DMS53 (cell line): ENCODE results near the gene UBE2J2.
A peak's percentile ranks its signal among the peaks of the same experiment; 100 is the strongest.

Source experiments
- DNase-seq: peaks from one replicate; lab custom pipeline; 2025; lab: John Stamatoyannopoulos, UW

The UBE2J2 gene

GRCh38 chr1:1309251-1310108, 35.8 kb upstream of the UBE2J2 start:
- DNase-seq = peak; percentile 86

DNA sequence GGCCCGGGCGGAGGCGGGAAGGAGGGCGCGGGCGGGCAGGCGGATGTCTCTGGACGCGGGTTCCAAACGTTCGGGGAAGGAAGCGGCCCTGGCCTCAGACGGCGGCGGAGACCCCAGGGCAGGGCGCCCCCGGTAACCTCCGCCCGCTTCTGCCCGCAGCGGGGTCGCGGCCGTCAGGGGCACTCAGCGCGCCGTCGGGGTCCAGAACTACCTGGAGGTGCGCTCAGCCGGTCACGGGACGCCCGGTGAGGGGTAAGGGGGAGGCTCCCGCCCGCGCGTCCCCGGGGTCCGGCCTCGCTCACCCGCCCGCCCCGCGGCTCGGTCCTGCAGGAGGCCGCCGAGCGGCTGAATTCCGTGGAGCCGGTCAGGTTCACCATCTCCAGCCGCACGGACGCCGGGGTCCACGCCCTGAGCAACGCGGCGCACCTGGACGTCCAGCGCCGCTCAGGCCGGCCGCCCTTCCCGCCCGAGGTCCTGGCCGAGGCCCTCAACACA, 35.1 kb upstream of the UBE2J2 start:
- no peak for DNase-seq

DNA sequence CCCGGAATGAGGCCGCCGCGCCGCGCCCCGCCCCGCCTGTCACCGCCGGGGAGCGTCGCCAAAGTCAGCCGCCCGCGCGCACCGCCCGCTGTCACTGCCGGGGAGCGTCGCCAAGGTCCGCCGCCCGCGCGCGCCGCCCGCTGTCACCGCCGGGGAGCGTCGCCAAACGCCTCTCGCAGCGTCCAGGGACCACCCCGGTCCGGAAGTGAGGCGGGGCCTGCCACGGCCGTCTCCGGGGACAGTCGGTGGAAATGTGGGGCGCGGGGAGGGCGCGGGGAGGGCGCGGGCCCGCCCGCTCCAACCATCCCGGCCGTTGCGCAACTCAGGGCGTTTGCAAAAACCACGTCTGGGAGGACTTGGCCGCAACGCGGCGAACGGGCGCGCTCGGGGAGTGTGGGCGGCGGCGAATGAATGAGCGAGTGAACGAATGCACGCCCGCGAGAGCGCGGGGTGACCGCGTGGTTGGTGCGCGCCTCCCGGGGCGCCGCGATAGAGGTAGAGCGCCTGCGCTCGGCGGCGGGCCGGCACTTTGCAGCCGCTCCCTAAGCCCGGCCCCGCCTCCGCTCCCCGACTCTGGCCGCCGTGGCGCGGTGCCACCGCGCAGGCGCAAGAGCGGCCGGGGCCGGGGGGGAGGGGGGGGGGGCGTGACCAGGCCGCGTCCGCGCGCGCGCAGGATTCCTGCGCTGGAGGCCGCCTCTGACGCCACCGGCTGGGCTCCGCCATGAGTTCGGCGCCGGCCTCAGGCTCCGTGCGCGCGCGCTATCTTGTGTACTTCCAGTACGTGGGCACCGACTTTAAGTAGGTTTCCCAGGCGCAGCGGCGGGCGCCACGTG, 34.5 kb upstream of the UBE2J2 start, which contains the start of the genes ACAP3 and PUSL1:
ACAP3 (minus strand) TSS at position 8 of the 833 bp plus-strand sequence. CDS start 115 bp downstream, outside the sequence.
PUSL1 (plus strand) TSS at position 675 of the 833 bp plus-strand sequence; CDS start at position 722, 47 bp downstream.
- peak; percentile 100 for DNase-seq

DNA sequence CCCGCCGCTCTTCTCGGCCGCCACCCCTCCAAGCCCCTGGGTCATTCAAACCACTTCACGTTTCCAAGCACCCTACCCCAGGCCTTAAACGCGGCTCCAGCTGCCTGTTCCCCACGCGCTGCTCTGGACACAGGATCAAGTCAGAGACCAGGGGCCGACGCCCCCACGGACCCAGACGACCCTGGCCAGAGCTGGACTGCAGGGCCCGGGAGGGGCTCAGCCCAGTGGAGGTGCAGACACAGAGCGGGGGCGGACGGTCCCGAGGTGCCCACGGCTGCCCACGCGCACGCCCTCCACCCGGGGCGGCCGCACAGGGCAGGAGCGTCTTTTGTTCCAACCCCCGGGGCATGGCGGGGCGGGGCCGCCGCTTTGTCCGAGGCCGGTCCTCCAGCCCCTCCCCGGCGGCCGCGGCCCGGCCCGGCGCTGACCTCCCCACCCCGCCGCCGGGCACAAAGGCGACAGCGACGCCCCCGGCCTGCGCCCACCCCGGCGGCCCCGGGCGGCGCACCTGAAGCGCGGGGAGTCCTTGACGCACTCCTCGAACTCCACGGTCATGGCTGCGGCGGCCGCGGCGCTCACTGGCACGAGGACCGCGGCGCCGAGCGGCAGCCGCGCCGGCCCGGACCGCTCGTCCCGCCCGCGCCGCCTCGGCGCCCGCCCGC, 33.7 kb upstream of the UBE2J2 start:
- peak; percentile 82 for DNase-seq

DNA sequence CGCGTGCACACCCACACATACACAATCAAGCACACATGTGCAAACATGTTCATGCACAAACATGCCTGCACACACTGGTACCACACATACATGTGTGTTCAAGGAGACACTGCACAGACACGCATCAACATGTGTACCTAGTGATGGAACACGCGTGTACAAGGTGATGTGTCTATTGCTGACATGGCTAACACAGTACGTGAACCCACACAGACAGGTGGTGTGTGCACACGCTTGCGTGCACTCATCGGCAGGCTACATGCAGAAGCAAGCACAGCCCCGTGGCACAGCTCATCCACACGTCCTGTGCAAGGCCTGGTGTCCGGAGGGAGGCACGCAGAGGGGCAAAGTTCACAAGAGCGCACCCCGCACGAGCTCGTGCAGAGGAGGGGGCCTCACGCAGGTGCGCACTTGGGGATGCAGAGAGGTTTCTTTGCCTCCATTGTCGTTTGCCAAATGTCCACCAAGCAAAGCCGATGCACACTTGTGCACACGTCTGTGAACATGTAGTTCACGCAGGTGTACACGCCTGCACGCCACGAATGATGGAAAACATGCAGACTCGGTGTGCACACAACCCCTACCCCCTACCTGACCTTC, 33.1 kb upstream of the UBE2J2 start:
- DNase-seq = peak; percentile 58

- peak; percentile 40 for DNase-seq
These were observed 32.5 kb upstream of the UBE2J2 start for GRCh38 chr1:1306070-1306660.

DNA sequence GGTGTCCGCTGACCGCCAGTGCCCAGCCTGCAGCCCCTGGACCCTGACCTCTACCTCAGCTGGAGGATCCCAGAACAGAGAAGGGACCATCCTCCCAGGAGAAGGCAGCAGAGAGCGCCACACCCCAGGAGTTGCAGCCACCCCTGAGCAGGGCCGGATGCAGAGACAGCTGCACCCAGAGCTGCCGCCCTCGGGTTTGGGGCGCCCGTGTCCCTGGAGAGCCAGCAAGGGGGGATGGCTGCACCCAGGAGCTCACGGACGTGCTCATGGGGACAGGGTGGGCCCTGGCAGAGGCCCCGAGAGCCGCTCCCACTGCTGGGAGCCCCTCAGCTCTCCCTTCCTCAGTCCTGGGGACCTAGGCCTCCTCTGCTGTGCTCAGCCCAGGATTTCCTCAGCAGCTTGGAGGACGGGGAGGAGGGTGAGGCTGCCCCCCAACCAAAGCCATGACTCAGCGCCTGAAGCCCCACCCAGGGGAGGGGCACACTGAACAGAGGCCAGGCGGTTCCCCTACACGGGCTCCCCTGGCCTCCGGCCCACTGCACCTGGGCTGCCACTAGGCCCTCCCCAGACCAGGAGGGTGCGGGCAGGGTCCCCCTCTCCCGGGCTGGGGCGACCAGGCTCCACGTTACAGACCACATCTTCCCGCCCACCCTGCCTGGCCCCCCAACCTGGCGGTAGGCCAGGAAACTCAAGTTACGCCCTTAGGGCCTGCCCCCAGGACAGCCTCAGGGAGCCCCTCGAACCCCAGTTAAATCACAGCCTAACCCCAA, 31.8 kb upstream of the UBE2J2 start:
- DNase-seq = peak; percentile 42

DNA sequence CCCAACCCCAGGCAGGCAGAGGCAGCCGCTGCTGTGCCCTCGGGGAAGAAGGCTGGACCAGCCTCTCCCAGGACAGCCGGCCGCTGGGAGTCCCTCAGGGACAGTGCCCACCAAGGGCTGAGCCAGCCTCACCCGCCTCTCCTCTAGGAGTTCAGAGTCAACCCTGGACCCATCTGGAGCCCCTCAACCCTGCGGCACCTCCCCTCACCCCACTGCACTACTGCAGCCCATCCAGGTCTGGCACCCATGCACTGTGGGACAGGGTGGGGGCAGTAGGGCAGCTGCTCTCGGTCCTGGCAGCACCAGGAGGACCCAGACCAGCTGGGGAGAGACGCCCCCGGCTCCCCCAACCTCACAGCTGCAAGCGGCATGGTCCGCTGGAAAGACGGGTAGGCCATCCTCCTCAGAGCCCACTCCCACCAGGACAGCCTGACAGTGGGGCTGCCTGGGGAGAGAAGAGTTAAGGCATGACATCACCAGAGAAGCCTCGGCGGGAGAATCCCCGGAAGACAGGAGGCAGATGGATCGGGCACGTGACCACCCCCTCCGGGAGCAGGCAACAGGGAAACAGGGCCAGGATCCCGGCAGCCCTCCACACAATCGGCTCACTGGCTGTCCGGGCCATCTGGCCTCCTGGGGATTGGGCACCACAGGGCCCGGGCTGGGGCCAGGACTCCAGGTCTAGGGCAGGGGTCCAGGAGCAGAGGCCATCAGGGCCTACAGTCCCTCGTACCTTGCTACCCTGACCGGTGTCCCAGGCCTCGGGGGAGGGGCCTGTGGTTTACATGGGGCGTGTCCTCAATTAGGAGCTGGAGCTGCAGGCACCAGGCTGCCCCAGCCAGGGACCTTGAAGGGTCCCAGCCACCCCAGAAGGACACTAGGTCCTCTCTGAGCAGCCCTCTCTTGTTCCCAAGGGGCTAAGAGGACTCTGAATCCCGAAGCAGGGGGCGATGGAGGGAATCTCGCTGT, 31.0 kb upstream of the UBE2J2 start:
- DNase-seq = peak; percentile 95

DNA sequence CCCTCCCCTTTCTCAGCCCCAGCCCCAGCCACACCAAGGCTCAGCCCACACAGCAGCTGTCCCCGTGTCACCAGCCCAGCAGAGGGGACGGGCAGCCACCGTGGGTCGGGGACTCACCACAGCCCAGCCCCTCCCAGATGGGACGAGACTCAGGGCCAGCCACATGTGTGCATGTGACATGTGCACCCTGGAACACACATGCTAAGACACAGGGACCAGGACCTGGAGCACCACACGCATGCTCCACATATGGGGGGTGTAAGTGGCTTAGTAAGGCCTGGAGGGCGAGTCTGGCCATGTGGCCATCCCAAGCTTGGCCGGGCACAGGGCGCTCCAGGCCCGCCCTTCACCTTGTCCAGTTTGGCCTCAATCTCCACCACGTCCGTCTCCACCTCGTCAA, 30.1 kb upstream of the UBE2J2 start:
- no peak for DNase-seq

GRCh38 chr1:1302951-1303509, 29.4 kb upstream of the UBE2J2 start:
- peak; percentile 35 for DNase-seq

DNA sequence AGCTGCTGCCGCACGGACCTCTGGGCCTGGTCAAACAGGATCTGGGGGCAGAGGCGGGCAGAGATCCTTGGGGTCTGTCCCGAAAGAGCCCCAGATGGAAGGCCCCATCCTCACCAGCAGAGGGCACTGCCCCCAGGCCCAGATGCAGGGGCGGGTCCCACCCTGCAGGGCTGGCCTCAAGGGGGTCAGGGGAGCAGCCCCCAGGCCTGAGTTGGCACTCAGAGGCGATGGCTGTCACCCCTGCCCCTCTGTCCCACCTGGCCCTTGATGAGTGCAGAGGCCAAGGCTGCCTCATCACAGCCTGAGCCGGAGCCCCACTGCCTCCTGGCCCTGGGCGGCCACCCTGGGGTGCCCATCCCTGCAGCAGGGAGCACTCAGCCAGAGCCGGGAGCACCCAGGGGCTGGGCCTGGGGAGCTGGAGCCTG, 28.4 kb upstream of the UBE2J2 start:
- no peak for DNase-seq

DNA sequence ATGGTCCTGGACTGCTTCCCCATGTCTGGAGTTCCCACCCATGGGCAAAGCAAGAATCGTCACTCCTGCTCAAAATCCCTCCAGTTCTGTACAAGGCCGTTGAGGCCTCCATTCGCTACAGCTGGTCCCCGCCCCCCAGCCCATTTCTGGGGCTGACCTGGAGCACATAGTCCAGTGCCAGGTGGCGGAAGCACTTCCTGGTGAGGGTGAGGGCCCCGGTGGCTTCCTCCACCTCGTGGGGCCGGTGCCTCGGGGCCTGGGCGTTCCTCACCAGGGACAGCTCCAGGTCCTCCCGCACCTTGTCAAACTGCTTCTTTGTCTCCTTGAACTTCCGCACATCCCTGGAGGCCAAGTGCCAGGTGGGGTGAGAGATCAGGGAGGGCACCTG, 26.7 kb upstream of the UBE2J2 start:
- DNase-seq = no peak

DNA sequence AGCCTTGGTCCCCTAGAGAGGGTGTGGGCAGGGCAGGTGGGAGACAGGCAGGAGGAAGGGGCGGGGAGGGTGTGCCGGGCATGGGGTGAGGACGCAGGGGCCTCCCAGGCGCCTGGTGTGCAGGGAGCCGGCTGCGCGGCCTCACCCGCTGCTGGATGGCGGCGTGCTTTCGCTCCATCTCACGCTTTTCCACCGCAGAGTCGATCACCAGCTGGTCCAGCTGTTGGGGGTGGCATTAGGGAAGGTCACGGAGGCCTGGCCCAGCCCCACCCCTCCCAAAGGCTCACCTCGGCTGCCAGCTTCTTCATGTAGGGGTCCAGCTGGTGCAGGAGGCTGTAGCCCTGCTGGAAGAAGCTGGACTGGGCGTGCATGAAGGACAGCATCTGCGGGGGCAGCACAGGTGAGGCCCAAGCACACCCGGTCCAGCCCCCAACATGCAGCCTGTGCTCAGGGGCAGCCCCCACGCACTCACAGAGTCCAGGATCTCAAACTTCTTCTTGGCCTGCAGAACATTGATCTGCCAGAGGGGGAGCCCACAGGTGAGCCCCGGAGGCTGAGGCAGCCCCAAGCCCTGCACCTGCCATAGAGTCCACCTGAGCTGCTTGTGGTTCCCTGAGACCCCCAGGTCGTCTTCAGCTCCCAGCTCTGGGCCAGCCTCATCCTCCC, 26.2 kb upstream of the UBE2J2 start:
- DNase-seq = peak; percentile 57

DNA sequence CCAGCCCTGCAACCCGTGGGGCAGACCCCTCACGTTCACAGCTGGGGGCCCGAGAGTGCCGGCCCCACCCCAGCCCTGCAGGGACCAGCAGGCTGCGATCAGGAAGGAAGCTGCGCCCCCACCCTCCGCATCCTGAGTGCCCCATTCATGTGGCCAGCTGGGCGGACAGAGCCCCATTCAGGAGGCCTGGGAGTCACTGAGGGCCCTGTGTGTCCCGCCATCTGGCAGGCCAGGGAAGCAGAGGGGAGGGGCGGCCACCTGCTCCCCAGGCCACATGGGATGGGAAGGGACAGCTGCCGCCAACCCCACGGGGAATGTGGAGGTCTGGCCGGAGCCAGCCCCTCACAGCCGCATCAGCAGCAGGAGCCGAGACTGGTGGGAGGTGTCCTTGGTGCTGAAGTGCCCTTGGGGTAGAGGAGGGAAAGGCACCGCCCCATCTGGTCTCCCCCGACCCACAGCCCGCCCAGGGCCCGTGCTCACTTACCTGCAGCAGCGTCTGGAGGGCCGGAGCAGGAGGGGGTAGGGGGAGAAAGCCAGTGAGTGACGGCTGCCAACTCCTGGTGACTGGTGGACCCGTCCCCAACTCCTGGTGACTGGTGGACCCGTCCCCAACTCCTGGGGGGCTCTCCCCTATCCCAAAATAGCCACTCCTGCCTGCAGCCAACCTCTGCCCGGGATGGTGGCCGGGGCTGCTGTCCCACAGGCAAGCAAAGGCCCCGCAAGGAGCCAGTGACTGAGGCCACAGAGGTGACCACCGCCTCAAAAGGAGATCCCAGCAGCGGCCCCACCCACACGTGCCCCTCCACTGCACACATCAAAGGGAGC, 25.4 kb upstream of the UBE2J2 start:
- peak; percentile 39 for DNase-seq

DNA sequence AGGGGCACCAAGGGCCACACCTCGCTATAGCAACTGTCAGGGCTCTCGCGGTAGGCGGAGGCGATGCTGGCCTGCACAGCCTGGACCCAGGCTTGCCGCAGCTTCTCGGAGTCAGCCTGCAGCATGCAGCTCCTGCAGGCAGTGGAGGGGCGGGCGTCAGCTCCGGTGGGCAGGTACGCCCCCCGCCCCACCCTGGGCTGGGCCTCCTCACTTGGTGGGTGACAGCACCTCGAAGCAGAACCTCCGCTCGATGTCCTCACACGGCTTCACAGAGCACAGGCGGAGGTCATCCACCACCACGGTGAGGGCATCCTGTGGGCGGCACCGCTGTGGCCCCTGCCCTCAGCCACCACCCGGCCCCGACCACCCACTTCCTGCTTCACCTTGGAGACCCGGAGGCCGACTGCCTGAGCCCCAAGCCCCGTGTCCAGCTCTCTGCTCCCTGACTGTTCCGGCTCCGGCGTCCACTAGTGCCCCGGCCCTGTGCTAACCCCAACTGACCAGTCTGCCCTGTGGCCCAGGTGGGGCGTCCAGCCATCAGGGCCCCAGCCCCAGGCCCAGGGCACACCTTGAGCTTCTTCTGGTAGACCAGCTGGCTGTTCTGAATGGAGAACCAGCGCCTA, 24.3 kb upstream of the UBE2J2 start:
- no peak for DNase-seq

GRCh38 chr1:1296070-1297061, 22.7 kb upstream of the UBE2J2 start:
- DNase-seq = no peak
